Bladder microvascular endothelial cell (primary cell): ENCODE data around the gene CORT. TPM values are rescaled to one million over a fixed set of nuclear protein-coding genes. Genes with fewer than 3 reads are reported as not detected.

Source experiments
- total RNA-seq: library from RNA; depleted of rRNA; stranded (reverse); fragments of >200 nt; gene quantifications from 2 replicates; pipeline ENCODE4 v1.2.3, GENCODE V29; 2014

CORT gene, protein sequence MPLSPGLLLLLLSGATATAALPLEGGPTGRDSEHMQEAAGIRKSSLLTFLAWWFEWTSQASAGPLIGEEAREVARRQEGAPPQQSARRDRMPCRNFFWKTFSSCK
- 1.5 TPM in 1 of 2 replicates, not detected in the other for total RNA-seq

GRCh38 chr1:10449751-10450150 lies at the start of gene CORT:
Gene CORT, plus strand, starts transcription at chr1:10450031. Its CDS starts 193 bp downstream, at chr1:10450224.

DNA sequence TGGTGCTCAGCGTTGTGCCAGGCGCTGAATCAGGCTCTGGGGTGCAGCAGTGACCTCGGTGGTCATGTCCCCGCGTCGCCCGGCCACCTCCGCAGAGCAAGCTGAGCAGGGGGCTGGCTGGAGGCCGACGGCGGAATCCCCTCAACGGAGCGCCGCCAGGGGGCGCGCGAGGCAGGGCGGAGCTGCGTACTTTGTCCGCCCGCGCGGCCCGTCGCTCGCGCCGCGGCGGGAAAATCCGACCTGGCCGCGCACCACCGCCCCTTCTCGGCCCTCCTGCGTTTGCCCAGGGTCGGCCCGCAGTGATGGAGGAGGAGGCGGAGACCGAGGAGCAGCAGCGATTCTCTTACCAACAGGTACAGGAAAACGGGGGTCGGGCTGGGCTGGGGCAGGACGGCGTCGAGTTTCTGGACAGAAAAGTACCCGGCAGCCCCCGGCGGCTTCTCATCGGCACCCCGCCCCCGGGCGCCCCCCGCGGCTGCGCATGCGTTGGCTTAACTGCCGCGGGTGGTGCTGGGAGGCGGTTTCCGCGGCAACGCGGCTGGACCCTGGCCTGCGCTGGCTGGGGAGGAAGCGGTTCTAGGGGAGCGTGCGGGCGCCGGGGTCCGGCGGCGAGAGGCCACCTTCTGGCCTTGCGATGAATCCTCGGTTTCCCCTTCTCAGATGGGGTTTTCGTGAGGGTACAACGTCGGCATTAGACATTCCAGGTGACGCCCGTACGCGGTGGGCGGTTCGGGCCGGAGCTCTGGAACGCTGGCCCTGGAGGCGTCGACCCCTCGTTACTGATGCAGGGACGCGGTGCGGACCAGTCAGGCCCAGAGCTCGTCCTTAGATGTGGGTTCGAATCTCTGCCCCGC lies 19.4 kb upstream of the CORT start, which contains the start of gene CENPS:
Gene CENPS, plus strand, starts transcription at position 218 of the 854 bp plus-strand sequence. Its CDS starts 85 bp downstream, at position 303.

GRCh38 chr1:10472220-10473144 lies 22.7 kb downstream of the CORT start, which contains the start of gene DFFA:
Gene DFFA, minus strand, starts transcription at chr1:10472529. Its CDS starts 71 bp downstream, at chr1:10472458.

DNA sequence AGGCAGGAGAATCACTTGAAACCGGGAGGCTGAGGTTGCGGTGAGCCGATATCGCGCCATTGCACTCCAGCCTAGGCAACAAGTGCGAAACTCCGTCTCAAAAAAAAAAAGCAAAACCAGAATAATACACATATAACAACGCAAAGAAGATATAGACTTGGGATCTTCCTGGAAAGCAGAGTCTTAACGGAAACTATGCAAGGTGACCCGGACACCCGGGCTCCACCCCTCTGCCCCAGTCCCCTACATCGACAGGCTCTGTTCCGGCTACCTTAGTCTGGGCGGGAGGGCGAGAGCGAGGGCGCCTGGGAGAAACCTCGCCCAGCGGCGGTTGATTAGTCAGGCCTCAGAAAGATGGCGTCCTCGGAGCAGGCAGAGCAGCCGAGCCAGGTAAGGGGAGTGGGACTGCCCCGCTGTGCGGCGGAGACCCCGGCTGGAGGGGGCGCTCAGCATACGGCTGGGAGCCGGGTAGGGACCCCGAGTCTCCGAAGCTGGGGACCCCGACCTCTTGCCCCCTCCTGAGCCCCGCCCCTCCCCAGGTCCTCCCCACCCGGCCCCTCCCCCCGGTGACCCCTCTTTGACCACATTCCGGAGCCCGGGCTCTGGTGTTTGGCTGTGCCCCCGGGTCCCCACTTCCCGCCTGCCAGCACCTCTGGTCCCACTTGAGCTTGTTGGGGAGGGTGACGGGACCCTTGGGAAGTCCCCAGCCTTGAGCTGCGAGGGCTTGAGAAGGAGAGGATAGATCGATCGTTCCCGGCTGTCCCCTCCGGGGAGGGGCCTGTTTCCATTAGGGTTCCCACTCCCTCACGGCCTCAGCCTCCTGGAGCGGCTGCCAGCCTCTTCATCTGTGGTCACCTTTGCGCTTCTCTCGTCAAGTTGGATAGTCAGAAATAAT lies 25.0 kb downstream of the CORT start, which contains the start of gene PEX14:
Gene PEX14, plus strand, starts transcription at position 338 of the 895 bp plus-strand sequence. Its CDS starts 17 bp downstream, at position 355.

Other genes starting within 250 kb of the CORT start
- gene KIF1B, start 239.5 kb upstream of the CORT start, total RNA-seq = 19.8 and 69.6 TPM in 2 replicates
- 70.9 and 74.0 TPM in 2 replicates for gene PGD, start 51.0 kb upstream of the CORT start, total RNA-seq
- 6.5 and 7.9 TPM in 2 replicates for gene CENPS, start 19.6 kb upstream of the CORT start, total RNA-seq
- 42.1 and 65.3 TPM in 2 replicates for gene DFFA, start 22.5 kb downstream of the CORT start, total RNA-seq
- gene PEX14, start 24.9 kb downstream of the CORT start, total RNA-seq = 9.7 and 24.4 TPM in 2 replicates